Measurements from ENCODE around the gene RPAP2. TPM values are rescaled to one million over a fixed set of nuclear protein-coding genes. Genes with fewer than 3 reads are reported as not detected.

The RPAP2 gene
- total and polyA plus RNA-seq, 10 of the 15 experiments (the other 5 are each of a cell fraction or from before 2014, with no cell fraction given) = 11.4 to 39.5 (median 21.7) TPM

- no TSS peak for BruUV-seq (replicated peaks)
- TF ChIP-seq, protein P1, sequence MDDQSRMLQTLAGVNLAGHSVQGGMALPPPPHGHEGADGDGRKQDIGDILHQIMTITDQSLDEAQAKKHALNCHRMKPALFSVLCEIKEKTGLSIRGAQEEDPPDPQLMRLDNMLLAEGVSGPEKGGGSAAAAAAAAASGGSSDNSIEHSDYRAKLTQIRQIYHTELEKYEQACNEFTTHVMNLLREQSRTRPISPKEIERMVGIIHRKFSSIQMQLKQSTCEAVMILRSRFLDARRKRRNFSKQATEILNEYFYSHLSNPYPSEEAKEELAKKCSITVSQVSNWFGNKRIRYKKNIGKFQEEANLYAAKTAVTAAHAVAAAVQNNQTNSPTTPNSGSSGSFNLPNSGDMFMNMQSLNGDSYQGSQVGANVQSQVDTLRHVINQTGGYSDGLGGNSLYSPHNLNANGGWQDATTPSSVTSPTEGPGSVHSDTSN (IDR thresholded peaks at IDR 0.05; ENCODE audit: insufficient replicate concordance, low read depth, low read length) = no peak
- TF ChIP-seq, protein P2, sequence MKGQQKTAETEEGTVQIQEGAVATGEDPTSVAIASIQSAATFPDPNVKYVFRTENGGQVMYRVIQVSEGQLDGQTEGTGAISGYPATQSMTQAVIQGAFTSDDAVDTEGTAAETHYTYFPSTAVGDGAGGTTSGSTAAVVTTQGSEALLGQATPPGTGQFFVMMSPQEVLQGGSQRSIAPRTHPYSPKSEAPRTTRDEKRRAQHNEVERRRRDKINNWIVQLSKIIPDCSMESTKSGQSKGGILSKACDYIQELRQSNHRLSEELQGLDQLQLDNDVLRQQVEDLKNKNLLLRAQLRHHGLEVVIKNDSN (IDR thresholded peaks at IDR 0.05; ENCODE audit: borderline replicate concordance, extremely low read length, insufficient read depth, low read depth, low read length) = no peak
- Histone ChIP-seq H3K9me3 (replicated peaks; ENCODE audit: control insufficient read depth, insufficient read depth, low read length) (no peaks in the 10 kb centered on the region), H3K27ac (ENCODE audit: control insufficient read depth, insufficient read depth) (no peak overlapping the region), H3K27me3 (replicated peaks in 1 of 2; ENCODE audit: control insufficient read depth in 2 of 2, insufficient read depth in 2 of 2, low read length in 1 of 2) (no peaks in the 10 kb centered on the region), H2AFZ (ENCODE audit: control insufficient read depth, low read depth, low read length) (no peak overlapping the region), H3K36me3 (ENCODE audit: control insufficient read depth in 2 of 2, insufficient read depth in 2 of 2, low read length in 1 of 2) (peaks cover 0 to 3% of the 10 kb centered on the region in 2 experiments; a peak in 2 of 4 replicates), H3K4me1 (ENCODE audit: control insufficient read depth, insufficient read depth, low read length) (no peaks in the 10 kb centered on the region), H4K20me1 (ENCODE audit: control insufficient read depth, insufficient read depth) (no peaks in the 10 kb centered on the region), H3K4me2 (ENCODE audit: control insufficient read depth, insufficient read depth) (no peak overlapping the region), H3K9ac (ENCODE audit: control insufficient read depth, insufficient read depth, low read length) (no peak overlapping the region), H3K79me2 (ENCODE audit: control insufficient read depth, insufficient read depth, low read length) (no peaks in the 10 kb centered on the region), H3K4me3 (no peak overlapping the region)
- CTCF ChIA-PET = no interaction called here
- in situ Hi-C loops (cut with MboI) = no loop called here
- RAD21 ChIA-PET (ENCODE audit: unreplicated experiment) = interaction anchor here (1.2 kb wide), 1 partner anchor 16 kb away, joined by 3 read pairs; no protein-coding TSS in a partner anchor
- POLR2A ChIA-PET = no interaction called here
- intact Hi-C loops (cut with micrococcal nuclease; ENCODE audit: unreplicated experiment) = no loop called here
- DNase-seq (ENCODE audit: low read depth, low spot score) = no peak
- FAIRE-seq = no peak
- SMC1A ChIA-PET (ENCODE audit: uncharacterized antibody, unreplicated experiment) = no interaction called here
- WGBS (ENCODE audit: insufficient coverage, insufficient replicate concordance, low lambda C conversion rate, missing lambda C conversion rate) = 100% methylated on average over 1 of the region's 1 CpG
- no peak for ATAC-seq
Measured at GRCh38 chr1:92274939-92275338, 23.9 kb upstream of the RPAP2 start.

- Histone ChIP-seq H3K9me3 (replicated peaks; ENCODE audit: control insufficient read depth, insufficient read depth, low read length) (no peaks in the 10 kb centered on the region), H3K27me3 (replicated peaks in 1 of 2; ENCODE audit: control insufficient read depth in 2 of 2, insufficient read depth in 2 of 2, low read length in 1 of 2) (no peaks in the 10 kb centered on the region), H3K4me2 (ENCODE audit: control insufficient read depth, insufficient read depth) (no peak overlapping the region), H3K36me3 (ENCODE audit: control insufficient read depth in 2 of 2, insufficient read depth in 2 of 2, low read length in 1 of 2) (peaks cover 0 to 3% of the 10 kb centered on the region in 2 experiments; a peak in 2 of 4 replicates), H3K4me3 (no peak overlapping the region), H3K4me1 (ENCODE audit: control insufficient read depth, insufficient read depth, low read length) (no peaks in the 10 kb centered on the region), H4K20me1 (ENCODE audit: control insufficient read depth, insufficient read depth) (no peaks in the 10 kb centered on the region), H3K79me2 (ENCODE audit: control insufficient read depth, insufficient read depth, low read length) (no peaks in the 10 kb centered on the region), H3K9ac (ENCODE audit: control insufficient read depth, insufficient read depth, low read length) (no peak overlapping the region), H3K27ac (ENCODE audit: control insufficient read depth, insufficient read depth) (no peak overlapping the region), H2AFZ (ENCODE audit: control insufficient read depth, low read depth, low read length) (no peak overlapping the region)
- DNase-seq (ENCODE audit: low read depth, low spot score) (no peak), FAIRE-seq (no peak), ATAC-seq (no peak)
- no TSS peak for BruUV-seq (replicated peaks)
- ChIA-PET POLR2A (no interaction called here), RAD21 (ENCODE audit: unreplicated experiment) (interaction anchor here (1.2 kb wide), 1 partner anchor 15 kb away, joined by 3 read pairs; no protein-coding TSS in a partner anchor), CTCF (no interaction called here), SMC1A (ENCODE audit: uncharacterized antibody, unreplicated experiment) (no interaction called here)
- TF ChIP-seq NRF1 (conservative IDR thresholded peaks at IDR 0.05; ENCODE audit: low read depth, low read length) = no peak
- TF ChIP-seq CBX3 (IDR thresholded peaks at IDR 0.05; ENCODE audit: borderline replicate concordance, low read depth) = no peak
- TF ChIP-seq NBN (IDR thresholded peaks at IDR 0.05) = no peak
- no peak for TF ChIP-seq FOXK2 (IDR thresholded peaks at IDR 0.05)
- TF ChIP-seq TCF7 (IDR thresholded peaks at IDR 0.05; ENCODE audit: borderline replicate concordance) = no peak
- TF ChIP-seq NR2C2 (IDR thresholded peaks at IDR 0.05; ENCODE audit: borderline replicate concordance, control insufficient read depth, insufficient read length, low read depth) = no peak
- intact Hi-C loops (cut with micrococcal nuclease; ENCODE audit: unreplicated experiment) (no loop called here), in situ Hi-C loops (cut with MboI) (no loop called here)
- 93% methylated on average over 3 of the region's 3 CpGs for WGBS (ENCODE audit: insufficient coverage, insufficient replicate concordance, low lambda C conversion rate, missing lambda C conversion rate)
Measured at GRCh38 chr1:92276082-92276481, 22.8 kb upstream of the RPAP2 start.
